DOHH2 (cell line): ENCODE data around the gene ALOX5AP.

Experiments used
- CTCF ChIP-seq: fragments of 200-600 bp; sonication (generic); IDR thresholded peaks from one replicate; pipeline ENCODE4 v1.5.1; 2014; ENCODE audit warnings: antibody characterized with exemption, mild to moderate bottlenecking, low read depth, low read length; ENCODE audit not compliant: poor library complexity, severe bottlenecking
- EZH2phosphoT487 ChIP-seq: fragments of 200-600 bp; sonication (generic); IDR thresholded peaks from 2 replicates; pipeline ENCODE4 v1.6.1; 2017; ENCODE audit warnings: borderline replicate concordance, mild to moderate bottlenecking, antibody characterized with exemption, low read length, moderate library complexity, mixed read lengths

GRCh38 chr13:30730526-30730925 lies 4.8 kb upstream of the ALOX5AP start:
- TF ChIP-seq CTCF: no peak
- no peak for TF ChIP-seq EZH2phosphoT487
